Measurements from ENCODE around the gene C1orf74. TPM values are rescaled to one million over a fixed set of nuclear protein-coding genes. Genes with fewer than 3 reads are reported as not detected.

Gene C1orf74
- total RNA-seq, 2 donors from 2014 or later = 3.1 to 5.4 TPM

DNA sequence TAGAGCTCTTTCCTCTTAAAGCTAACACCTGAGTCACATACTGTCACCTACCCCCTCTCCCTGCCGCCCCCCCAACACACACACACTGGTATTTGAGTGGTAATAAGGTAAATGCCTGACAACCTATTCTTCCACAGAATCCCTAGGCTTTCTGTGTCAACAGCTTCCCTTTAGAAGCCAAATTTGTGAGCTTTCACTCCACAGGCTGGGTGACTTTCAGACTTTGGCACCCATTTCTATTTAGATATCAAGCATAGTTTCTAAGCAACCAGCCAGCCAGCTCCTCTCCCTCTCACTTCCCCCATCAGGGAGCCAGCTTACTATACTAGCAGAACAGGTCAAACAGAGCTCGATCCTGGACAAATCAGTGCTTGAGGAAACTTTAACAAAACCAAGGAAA is 3.2 kb upstream of the C1orf74 start:
- Mint-ChIP-seq H3K27ac (no peak overlapping the region), H3K9me3 (peaks cover 4% of the 10 kb centered on the region), H3K27me3 (ENCODE audit: insufficient read depth) (peaks cover 9% of the 10 kb centered on the region), H3K36me3 (ENCODE audit: low read depth) (peaks cover 63% of the 10 kb centered on the region), H3K4me3 (no peak overlapping the region), H3K4me1 (peaks cover 6% of the 10 kb centered on the region)
- no peak overlapping the region for H3K4me3 ChIP-seq (ENCODE audit: low read length)
- H3K9me3 ChIP-seq (ENCODE audit: control insufficient read depth, low read length) = peaks cover 10% of the 10 kb centered on the region
- TF ChIP-seq, protein P1, sequence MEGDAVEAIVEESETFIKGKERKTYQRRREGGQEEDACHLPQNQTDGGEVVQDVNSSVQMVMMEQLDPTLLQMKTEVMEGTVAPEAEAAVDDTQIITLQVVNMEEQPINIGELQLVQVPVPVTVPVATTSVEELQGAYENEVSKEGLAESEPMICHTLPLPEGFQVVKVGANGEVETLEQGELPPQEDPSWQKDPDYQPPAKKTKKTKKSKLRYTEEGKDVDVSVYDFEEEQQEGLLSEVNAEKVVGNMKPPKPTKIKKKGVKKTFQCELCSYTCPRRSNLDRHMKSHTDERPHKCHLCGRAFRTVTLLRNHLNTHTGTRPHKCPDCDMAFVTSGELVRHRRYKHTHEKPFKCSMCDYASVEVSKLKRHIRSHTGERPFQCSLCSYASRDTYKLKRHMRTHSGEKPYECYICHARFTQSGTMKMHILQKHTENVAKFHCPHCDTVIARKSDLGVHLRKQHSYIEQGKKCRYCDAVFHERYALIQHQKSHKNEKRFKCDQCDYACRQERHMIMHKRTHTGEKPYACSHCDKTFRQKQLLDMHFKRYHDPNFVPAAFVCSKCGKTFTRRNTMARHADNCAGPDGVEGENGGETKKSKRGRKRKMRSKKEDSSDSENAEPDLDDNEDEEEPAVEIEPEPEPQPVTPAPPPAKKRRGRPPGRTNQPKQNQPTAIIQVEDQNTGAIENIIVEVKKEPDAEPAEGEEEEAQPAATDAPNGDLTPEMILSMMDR (conservative IDR thresholded peaks at IDR 0.05) = no peak
- no peaks in the 10 kb centered on the region for H3K4me1 ChIP-seq (ENCODE audit: control insufficient read depth, insufficient read depth, low read length)
- H3K27ac ChIP-seq (ENCODE audit: low read depth, low read length) = no peak overlapping the region
- H3K9ac ChIP-seq (ENCODE audit: extremely low read depth, low read length, poor library complexity, severe bottlenecking) = no peak overlapping the region
- peaks cover 2% of the 10 kb centered on the region for H3K36me3 ChIP-seq (ENCODE audit: control insufficient read depth, insufficient read depth, low read length)
- DNase-seq = no peak
- WGBS, 2 experiments (ENCODE audit: insufficient coverage in 1 of 2, insufficient read length in 1 of 2) = 59 to 78% methylated on average over 1 of the region's 2 CpGs
- H3K27me3 ChIP-seq (ENCODE audit: control insufficient read depth, insufficient read depth, low read length, poor library complexity, severe bottlenecking) = peaks cover 75% of the 10 kb centered on the region

DNA sequence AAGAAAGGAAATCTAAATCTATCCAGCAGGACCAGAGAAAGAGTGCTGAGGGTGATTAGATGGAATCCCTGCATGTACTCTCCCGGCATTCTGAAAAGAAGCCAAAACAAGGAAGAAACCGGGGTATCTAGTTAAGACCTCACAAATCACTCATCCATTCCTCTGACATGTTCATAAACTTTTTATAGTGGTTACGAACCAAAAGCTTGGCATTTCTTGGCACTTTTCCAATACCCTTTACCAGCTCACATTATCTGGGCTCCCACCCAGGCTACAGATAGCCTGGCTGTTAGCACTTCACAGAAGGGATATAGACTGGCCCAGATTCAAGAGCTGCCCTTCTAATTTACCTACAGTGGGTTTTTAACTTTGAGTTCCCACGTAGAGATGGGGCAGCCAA is 1.8 kb upstream of the C1orf74 start:
- peaks cover 9% of the 10 kb centered on the region for H3K27me3 Mint-ChIP-seq (ENCODE audit: insufficient read depth)
- no peak for DNase-seq
- H3K4me1 ChIP-seq (ENCODE audit: control insufficient read depth, insufficient read depth, low read length) = no peaks in the 10 kb centered on the region
- H3K27me3 ChIP-seq (ENCODE audit: control insufficient read depth, insufficient read depth, low read length, poor library complexity, severe bottlenecking) = peaks cover 60% of the 10 kb centered on the region
- H3K9me3 ChIP-seq (ENCODE audit: control insufficient read depth, low read length) = peaks cover 10% of the 10 kb centered on the region
- H3K27ac Mint-ChIP-seq = no peak overlapping the region
- H3K4me1 Mint-ChIP-seq = peaks cover 6% of the 10 kb centered on the region
- TF ChIP-seq, protein P1 (conservative IDR thresholded peaks at IDR 0.05) = no peak
- no peak overlapping the region for H3K27ac ChIP-seq (ENCODE audit: low read depth, low read length)
- peaks cover 55% of the 10 kb centered on the region for H3K36me3 Mint-ChIP-seq (ENCODE audit: low read depth)
- H3K36me3 ChIP-seq (ENCODE audit: control insufficient read depth, insufficient read depth, low read length) = peaks cover 4% of the 10 kb centered on the region
- H3K4me3 ChIP-seq (ENCODE audit: low read length) = no peak overlapping the region
- peaks cover 4% of the 10 kb centered on the region for H3K9me3 Mint-ChIP-seq
- H3K4me3 Mint-ChIP-seq = no peak overlapping the region
- WGBS, 2 experiments (ENCODE audit: insufficient coverage in 1 of 2, insufficient read length in 1 of 2) = 68 to 73% methylated on average over 4 of the region's 4 CpGs
- H3K9ac ChIP-seq (ENCODE audit: extremely low read depth, low read length, poor library complexity, severe bottlenecking) = no peak overlapping the region

DNA sequence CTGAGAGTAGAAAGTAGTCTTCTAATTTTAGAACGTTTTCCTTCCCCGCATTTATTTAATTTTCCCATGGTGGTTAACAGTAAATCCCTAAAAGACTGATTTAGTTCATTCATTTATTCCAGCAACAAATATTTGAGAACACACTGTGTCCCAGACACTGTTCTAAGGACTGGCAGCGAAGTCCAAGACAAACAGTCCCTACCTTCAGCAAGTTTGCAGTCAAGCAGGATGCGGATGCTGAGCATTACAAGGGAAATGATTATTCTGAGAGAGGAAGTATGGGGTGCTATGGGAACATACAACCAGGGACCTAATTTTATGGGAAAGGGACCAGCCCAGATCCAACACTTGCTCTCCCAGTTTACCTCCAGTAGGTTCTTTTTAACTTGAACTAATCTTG is 1.2 kb upstream of the C1orf74 start:
- H3K4me3 ChIP-seq (ENCODE audit: low read length) = no peak overlapping the region
- no peak overlapping the region for H3K9ac ChIP-seq (ENCODE audit: extremely low read depth, low read length, poor library complexity, severe bottlenecking)
- H3K9me3 ChIP-seq (ENCODE audit: control insufficient read depth, low read length) = peaks cover 10% of the 10 kb centered on the region
- no peaks in the 10 kb centered on the region for H3K4me1 ChIP-seq (ENCODE audit: control insufficient read depth, insufficient read depth, low read length)
- Mint-ChIP-seq H3K9me3 (peaks cover 4% of the 10 kb centered on the region), H3K27ac (no peak overlapping the region), H3K4me3 (no peak overlapping the region), H3K4me1 (peaks cover 6% of the 10 kb centered on the region), H3K36me3 (ENCODE audit: low read depth) (peaks cover 50% of the 10 kb centered on the region), H3K27me3 (ENCODE audit: insufficient read depth) (peaks cover 9% of the 10 kb centered on the region)
- DNase-seq = no peak
- 100% methylated on average over 2 to 4 of the region's 4 CpGs for WGBS, 2 experiments (ENCODE audit: insufficient coverage in 1 of 2, insufficient read length in 1 of 2)
- peaks cover 55% of the 10 kb centered on the region for H3K27me3 ChIP-seq (ENCODE audit: control insufficient read depth, insufficient read depth, low read length, poor library complexity, severe bottlenecking)
- H3K36me3 ChIP-seq (ENCODE audit: control insufficient read depth, insufficient read depth, low read length) = peaks cover 4% of the 10 kb centered on the region
- TF ChIP-seq, protein P1 (conservative IDR thresholded peaks at IDR 0.05) = no peak
- no peak overlapping the region for H3K27ac ChIP-seq (ENCODE audit: low read depth, low read length)
